ENCODE data around the gene PRKCE.

Gene PRKCE

GRCh38 chr2:46067501-46068305, 416.2 kb downstream of the PRKCE start:
- no peak for DNase-seq

- DNase-seq, result no peak
These were observed 417.2 kb downstream of the PRKCE start for GRCh38 chr2:46068636-46069035.

GRCh38 chr2:46071074-46071473, 419.6 kb downstream of the PRKCE start:
- no peak for DNase-seq

GRCh38 chr2:46072101-46072820, 420.8 kb downstream of the PRKCE start:
- DNase-seq, result no peak

- DNase-seq, result no peak
These were observed 422.1 kb downstream of the PRKCE start for GRCh38 chr2:46073540-46074046.

GRCh38 chr2:46074501-46074900, 423.0 kb downstream of the PRKCE start:
- DNase-seq, result no peak

- no peak for DNase-seq
These were observed 424.4 kb downstream of the PRKCE start for GRCh38 chr2:46075848-46076247.

- no peak for DNase-seq
These were observed 424.8 kb downstream of the PRKCE start for GRCh38 chr2:46076251-46076650.

GRCh38 chr2:46076875-46077274, 425.4 kb downstream of the PRKCE start:
- no peak for DNase-seq

- DNase-seq, result no peak
These were observed 426.1 kb downstream of the PRKCE start for GRCh38 chr2:46077522-46078107.

GRCh38 chr2:46079985-46080560, 428.6 kb downstream of the PRKCE start:
- no peak for DNase-seq

- no peak for DNase-seq
These were observed 431.3 kb downstream of the PRKCE start for GRCh38 chr2:46082531-46083485.

- no peak for DNase-seq
These were observed 435.1 kb downstream of the PRKCE start for GRCh38 chr2:46086578-46087070.

- no peak for DNase-seq
These were observed 436.0 kb downstream of the PRKCE start for GRCh38 chr2:46087492-46087891.

- no peak for DNase-seq
These were observed 439.5 kb downstream of the PRKCE start for GRCh38 chr2:46091004-46091403.

GRCh38 chr2:46091961-46092667, 440.6 kb downstream of the PRKCE start:
- no peak for DNase-seq

GRCh38 chr2:46094689-46095088, 443.2 kb downstream of the PRKCE start:
- DNase-seq, result no peak

- DNase-seq, result no peak
These were observed 444.4 kb downstream of the PRKCE start for GRCh38 chr2:46095830-46096229.

GRCh38 chr2:46096260-46096659, 444.8 kb downstream of the PRKCE start:
- DNase-seq, result no peak

GRCh38 chr2:46097714-46098480, 446.4 kb downstream of the PRKCE start:
- DNase-seq, result no peak

All from NCI-H2081 treated with DMSO at 0.1 percent for 48 hours (cell line).